DOHH2 (cell line): ENCODE measurements around the gene KIT.

ENCODE experiments used
- H3F3A ChIP-seq: fragments of 200-600 bp; sonication (generic), shearing (Covaris generic); 2 replicates; pipeline ENCODE4 v1.6.0; 2016; ENCODE audit warnings: antibody characterized with exemption, mild to moderate bottlenecking; ENCODE audit not compliant: control insufficient read depth, insufficient read depth
- H3K27ac ChIP-seq: fragments of 200-600 bp; sonication (generic); 2 replicates; pipeline ENCODE4 v1.5.1; 2014; ENCODE audit warnings: low read depth, mild to moderate bottlenecking, low read length, moderate library complexity
- H3K27me3 ChIP-seq: fragments of 200-600 bp; sonication (generic); 2 replicates; pipeline ENCODE4 v1.6.1; 2014; ENCODE audit warnings: mild to moderate bottlenecking, low read length, mixed read lengths; ENCODE audit not compliant: control insufficient read depth
- H3K36me3 ChIP-seq: fragments of 200-600 bp; sonication (generic); 2 replicates; pipeline ENCODE4 v1.6.1; 2014; ENCODE audit warnings: mild to moderate bottlenecking, low read length, moderate library complexity, mixed read lengths; ENCODE audit not compliant: control insufficient read depth
- H3K4me1 ChIP-seq: fragments of 200-600 bp; sonication (generic); 2 replicates; pipeline ENCODE4 v1.6.1; 2014; ENCODE audit warnings: mild to moderate bottlenecking, low read length, mixed read lengths; ENCODE audit not compliant: control insufficient read depth
- H3K4me2 ChIP-seq: fragments of 200-600 bp; sonication (generic); 2 replicates; pipeline ENCODE4 v1.6.0; 2014; ENCODE audit warnings: mild to moderate bottlenecking, low read length, moderate library complexity
- H3K4me3 ChIP-seq: fragments of 200-600 bp; sonication (generic); 2 replicates; pipeline ENCODE4 v1.5.1; 2014; ENCODE audit warnings: mild to moderate bottlenecking, low read length, mixed read lengths
- H3K79me2 ChIP-seq: fragments of 200-600 bp; sonication (generic); 2 replicates; pipeline ENCODE4 v1.6.1; 2014; ENCODE audit warnings: mild to moderate bottlenecking, low read length, mixed read lengths; ENCODE audit not compliant: control insufficient read depth
- H3K9me2 ChIP-seq: fragments of 200-600 bp; sonication (generic); replicated peaks from 2 replicates; pipeline ENCODE4 v1.6.1; 2014; ENCODE audit warnings: mild to moderate bottlenecking, low read length, mixed read lengths; ENCODE audit not compliant: control insufficient read depth
- H3K9me3 ChIP-seq: fragments of 200-600 bp; sonication (generic); 2 replicates; pipeline ENCODE4 v1.6.1; 2014; ENCODE audit warnings: antibody characterized with exemption, low read length, mixed read lengths; ENCODE audit not compliant: control insufficient read depth, insufficient read depth
- H4K20me1 ChIP-seq: fragments of 200-600 bp; sonication (generic); 2 replicates; pipeline ENCODE4 v1.6.0; 2014; ENCODE audit warnings: low read depth, mild to moderate bottlenecking, antibody characterized with exemption, low read length, moderate library complexity; ENCODE audit not compliant: control insufficient read depth, insufficient read depth
- EZH2phosphoT487 ChIP-seq: fragments of 200-600 bp; sonication (generic); IDR thresholded peaks from 2 replicates; pipeline ENCODE4 v1.6.1; 2017; ENCODE audit warnings: borderline replicate concordance, mild to moderate bottlenecking, antibody characterized with exemption, low read length, moderate library complexity, mixed read lengths
- TF ChIP-seq, protein P1 (sequence below): fragments of 200-600 bp; sonication (generic); IDR thresholded peaks from one replicate; pipeline ENCODE4 v1.5.1; 2014; ENCODE audit warnings: antibody characterized with exemption, mild to moderate bottlenecking, low read depth, low read length; ENCODE audit not compliant: poor library complexity, severe bottlenecking

KIT gene

GRCh38 chr4:54727346-54727745 lies 69.6 kb downstream of the KIT start:
- H3F3A ChIP-seq, result no peaks in the 10 kb centered on the region
- no peaks in the 10 kb centered on the region for H3K36me3 ChIP-seq
- H3K27me3 ChIP-seq, result no peaks in the 10 kb centered on the region
- TF ChIP-seq, protein P1, sequence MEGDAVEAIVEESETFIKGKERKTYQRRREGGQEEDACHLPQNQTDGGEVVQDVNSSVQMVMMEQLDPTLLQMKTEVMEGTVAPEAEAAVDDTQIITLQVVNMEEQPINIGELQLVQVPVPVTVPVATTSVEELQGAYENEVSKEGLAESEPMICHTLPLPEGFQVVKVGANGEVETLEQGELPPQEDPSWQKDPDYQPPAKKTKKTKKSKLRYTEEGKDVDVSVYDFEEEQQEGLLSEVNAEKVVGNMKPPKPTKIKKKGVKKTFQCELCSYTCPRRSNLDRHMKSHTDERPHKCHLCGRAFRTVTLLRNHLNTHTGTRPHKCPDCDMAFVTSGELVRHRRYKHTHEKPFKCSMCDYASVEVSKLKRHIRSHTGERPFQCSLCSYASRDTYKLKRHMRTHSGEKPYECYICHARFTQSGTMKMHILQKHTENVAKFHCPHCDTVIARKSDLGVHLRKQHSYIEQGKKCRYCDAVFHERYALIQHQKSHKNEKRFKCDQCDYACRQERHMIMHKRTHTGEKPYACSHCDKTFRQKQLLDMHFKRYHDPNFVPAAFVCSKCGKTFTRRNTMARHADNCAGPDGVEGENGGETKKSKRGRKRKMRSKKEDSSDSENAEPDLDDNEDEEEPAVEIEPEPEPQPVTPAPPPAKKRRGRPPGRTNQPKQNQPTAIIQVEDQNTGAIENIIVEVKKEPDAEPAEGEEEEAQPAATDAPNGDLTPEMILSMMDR, result no peak
- TF ChIP-seq EZH2phosphoT487, result no peak
- peaks cover 26% of the 10 kb centered on the region for H3K4me1 ChIP-seq
- H3K4me3 ChIP-seq, result no peak overlapping the region
- H3K9me3 ChIP-seq, result no peaks in the 10 kb centered on the region
- H3K79me2 ChIP-seq, result no peaks in the 10 kb centered on the region
- H3K4me2 ChIP-seq, result no peak overlapping the region
- no peak overlapping the region for H3K27ac ChIP-seq
- H4K20me1 ChIP-seq, result no peaks in the 10 kb centered on the region
- H3K9me2 ChIP-seq, result no peaks in the 10 kb centered on the region

DNA sequence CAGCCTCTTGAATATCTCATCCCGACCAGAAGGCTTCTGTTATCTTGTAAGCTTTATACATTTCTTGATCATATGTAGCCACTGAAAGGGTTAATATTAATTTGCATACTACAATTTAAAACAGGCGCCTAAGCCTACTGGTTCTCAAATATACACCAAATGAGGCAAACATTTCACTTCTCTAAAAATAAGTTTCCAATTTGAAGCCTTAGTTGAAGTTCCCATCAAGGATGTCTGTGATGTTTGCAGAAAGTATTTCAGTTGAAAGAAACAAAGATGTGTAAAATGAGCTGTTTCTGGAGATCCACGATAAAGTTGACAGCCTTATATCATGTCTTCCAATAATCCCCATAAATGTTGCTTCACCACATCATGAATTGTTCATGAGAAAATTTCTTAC lies 70.6 kb downstream of the KIT start:
- no peak for TF ChIP-seq EZH2phosphoT487
- TF ChIP-seq, protein P1, result no peak
- peaks cover 29% of the 10 kb centered on the region for H3K4me1 ChIP-seq
- H3K27ac ChIP-seq, result no peak overlapping the region
- no peaks in the 10 kb centered on the region for H3K9me2 ChIP-seq
- no peaks in the 10 kb centered on the region for H3K79me2 ChIP-seq
- peak overlapping the region; percentile 20; the same call in 1 of the 2 replicates for H3K4me3 ChIP-seq
- no peaks in the 10 kb centered on the region for H3K9me3 ChIP-seq
- peak overlapping the region; percentile 39 for H3K4me2 ChIP-seq
- no peaks in the 10 kb centered on the region for H3K27me3 ChIP-seq
- H4K20me1 ChIP-seq, result no peaks in the 10 kb centered on the region
- no peaks in the 10 kb centered on the region for H3F3A ChIP-seq
- H3K36me3 ChIP-seq, result no peaks in the 10 kb centered on the region

DNA sequence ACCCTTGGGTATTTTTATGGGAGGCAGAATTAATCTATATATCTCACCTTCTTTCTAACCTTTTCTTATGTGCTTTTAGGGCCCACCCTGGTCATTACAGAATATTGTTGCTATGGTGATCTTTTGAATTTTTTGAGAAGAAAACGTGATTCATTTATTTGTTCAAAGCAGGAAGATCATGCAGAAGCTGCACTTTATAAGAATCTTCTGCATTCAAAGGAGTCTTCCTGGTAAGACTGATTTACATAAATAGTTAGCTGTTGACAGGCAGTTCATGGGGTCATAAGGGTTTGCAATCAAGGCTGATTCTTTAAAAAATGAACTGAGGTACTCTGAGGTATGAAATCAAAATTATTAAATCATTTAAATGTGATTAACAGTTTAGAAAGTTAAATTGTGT lies 71.5 kb downstream of the KIT start:
- Histone ChIP-seq H3K4me1 (peaks cover 29% of the 10 kb centered on the region), H3K4me2 (peak overlapping the region; percentile 39; the same call in 1 of the 2 replicates), H3K79me2 (no peaks in the 10 kb centered on the region), H3K9me2 (no peaks in the 10 kb centered on the region), H3K27me3 (no peaks in the 10 kb centered on the region), H3K36me3 (no peaks in the 10 kb centered on the region), H4K20me1 (no peaks in the 10 kb centered on the region), H3F3A (no peaks in the 10 kb centered on the region), H3K9me3 (no peaks in the 10 kb centered on the region), H3K4me3 (no peak overlapping the region), H3K27ac (no peak overlapping the region)
- TF ChIP-seq, protein P1, result no peak
- TF ChIP-seq EZH2phosphoT487, result no peak
